BLaER1 (cell line): ENCODE data around the gene ANP32A.

ENCODE experiments used
- H3K27ac ChIP-seq: shearing (Covaris generic); formaldehyde crosslinking; 2 replicates; pipeline ENCODE4 v1.8.1; 2022
- H3K27me3 ChIP-seq: shearing (Covaris generic); formaldehyde crosslinking; 2 replicates; pipeline ENCODE4 v1.8.1; 2022
- H3K36me3 ChIP-seq: shearing (Covaris generic); formaldehyde crosslinking; 2 replicates; pipeline ENCODE4 v1.8.1; 2022
- H3K4me1 ChIP-seq: shearing (Covaris generic); formaldehyde crosslinking; 2 replicates; pipeline ENCODE4 v1.8.1; 2022
- H3K4me2 ChIP-seq: shearing (Covaris generic); formaldehyde crosslinking; 2 replicates; pipeline ENCODE4 v1.8.1; 2022
- H3K4me3 ChIP-seq: shearing (Covaris generic); formaldehyde crosslinking; 2 replicates; pipeline ENCODE4 v1.8.1; 2022
- H3K9ac ChIP-seq: shearing (Covaris generic); formaldehyde crosslinking; 2 replicates; pipeline ENCODE4 v1.8.1; 2022
- H3K9me3 ChIP-seq: shearing (Covaris generic); formaldehyde crosslinking; 2 replicates; pipeline ENCODE4 v1.8.1; 2022
- H4K20me1 ChIP-seq: shearing (Covaris generic); formaldehyde crosslinking; 2 replicates; pipeline ENCODE4 v1.8.1; 2022
- Cebpa-rat ChIP-seq: shearing (Covaris generic); IDR thresholded peaks from 2 replicates; pipeline ENCODE4 v1.8.1; 2022

ANP32A gene

DNA sequence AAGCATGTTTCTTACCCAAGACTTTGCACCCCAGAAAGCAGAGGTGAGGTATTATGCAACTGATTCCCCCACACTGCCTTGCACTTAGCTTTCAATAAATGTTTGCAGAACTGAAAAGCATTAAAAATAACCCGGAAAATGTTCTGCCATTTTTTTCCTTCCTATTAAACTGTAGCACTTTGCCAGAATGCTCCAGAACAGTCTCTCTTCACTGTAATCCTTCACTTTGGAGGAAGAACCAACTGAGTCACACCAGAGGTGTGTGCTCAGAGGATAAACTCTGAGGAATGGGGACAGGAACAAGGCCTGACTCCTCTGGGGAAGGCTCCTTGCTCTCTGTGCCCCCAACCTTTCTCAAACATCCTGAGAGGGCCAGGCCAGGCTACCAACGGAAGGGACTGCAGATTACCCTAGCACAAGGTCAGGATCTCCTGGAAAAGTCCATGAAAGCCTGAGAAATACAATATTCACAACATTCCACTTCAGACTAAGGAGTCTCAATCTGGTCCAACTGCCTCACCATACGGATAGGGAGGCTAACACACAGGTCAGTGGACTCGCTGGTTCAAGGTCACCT lies 19.0 kb downstream of the ANP32A start:
- Histone ChIP-seq H3K4me1 (peaks cover 76% of the 10 kb centered on the region), H3K27me3 (no peaks in the 10 kb centered on the region), H3K9ac (no peak overlapping the region), H3K27ac (peak overlapping the region; percentile 45; the same call in 1 of the 2 replicates), H3K36me3 (peaks cover 68% of the 10 kb centered on the region), H3K4me3 (no peak overlapping the region), H3K4me2 (peak overlapping the region; percentile 31; the same call in 1 of the 2 replicates), H3K9me3 (no peaks in the 10 kb centered on the region), H4K20me1 (peaks cover 100% of the 10 kb centered on the region)
- TF ChIP-seq Cebpa-rat, result no peak

DNA sequence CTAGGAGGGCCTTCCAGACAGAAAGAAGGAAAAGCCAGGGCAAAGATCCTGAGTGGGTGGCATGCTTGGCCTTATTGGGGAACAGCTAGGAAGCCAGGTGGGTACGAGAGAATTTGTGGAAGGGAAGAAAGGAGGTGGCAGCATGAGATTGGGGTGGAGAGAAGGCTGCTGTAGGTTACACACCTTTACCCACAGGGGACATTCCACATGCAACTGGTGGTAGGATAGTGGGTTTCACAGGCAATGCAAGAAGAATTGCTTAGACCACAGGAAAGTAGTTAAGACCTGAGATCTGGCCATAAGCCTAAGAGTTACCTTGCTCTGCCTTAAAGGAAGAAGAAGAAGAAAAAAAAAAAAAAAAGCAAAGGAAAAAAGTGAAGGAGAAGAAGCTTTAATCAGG lies 19.8 kb downstream of the ANP32A start:
- no peak overlapping the region for H3K9ac ChIP-seq
- no peak for TF ChIP-seq Cebpa-rat
- H3K27me3 ChIP-seq, result no peaks in the 10 kb centered on the region
- H3K4me2 ChIP-seq, result peak overlapping the region; percentile 31; the same call in 1 of the 2 replicates
- no peak overlapping the region for H3K4me3 ChIP-seq
- no peaks in the 10 kb centered on the region for H3K9me3 ChIP-seq
- peaks cover 100% of the 10 kb centered on the region for H4K20me1 ChIP-seq
- H3K4me1 ChIP-seq, result peaks cover 76% of the 10 kb centered on the region
- no peak overlapping the region for H3K27ac ChIP-seq
- peaks cover 66% of the 10 kb centered on the region for H3K36me3 ChIP-seq

DNA sequence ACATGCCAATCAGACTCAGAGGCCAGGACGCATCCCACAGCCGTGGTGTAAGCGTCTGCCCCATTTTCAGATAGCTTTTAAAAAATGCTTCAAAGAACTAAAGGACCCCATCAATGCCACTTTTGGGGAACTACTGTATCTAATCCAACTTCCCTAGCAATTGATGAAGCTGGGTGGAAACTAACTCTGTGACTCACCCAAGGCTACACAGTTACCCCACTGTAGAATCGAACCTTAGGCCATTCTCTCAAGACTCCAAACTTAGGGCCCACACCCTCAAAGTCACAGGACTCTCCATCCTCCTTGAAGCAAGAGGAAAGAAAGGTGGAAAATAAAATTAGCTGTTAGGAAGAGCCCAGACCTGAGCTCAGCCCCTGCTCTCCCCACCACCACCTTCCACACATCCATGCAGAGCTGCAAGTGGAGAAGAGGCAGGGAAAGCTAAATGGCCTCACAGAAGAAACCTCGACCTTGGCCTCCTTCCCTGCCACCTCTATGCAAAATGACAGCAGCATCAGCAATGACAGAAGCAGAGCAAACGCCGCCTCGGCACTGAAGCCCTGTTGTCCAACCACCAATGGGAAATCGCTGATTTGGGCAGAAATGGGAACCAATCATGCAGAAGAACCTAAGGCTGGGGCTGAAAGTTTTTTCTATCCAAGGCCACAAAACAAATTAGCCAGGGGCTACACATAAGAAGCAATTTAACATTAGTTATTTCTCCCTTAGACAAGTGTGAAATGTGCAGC lies 22.2 kb downstream of the ANP32A start:
- peak overlapping the region; percentile 92 for H3K4me2 ChIP-seq
- H3K27ac ChIP-seq, result 0 out of 2 replicates have a peak overlapping the region, but pooled peaks have one; percentile 1
- no peaks in the 10 kb centered on the region for H3K9me3 ChIP-seq
- H3K9ac ChIP-seq, result peak overlapping the region; percentile 47; the same call in 1 of the 2 replicates
- peaks cover 99% of the 10 kb centered on the region for H3K4me1 ChIP-seq
- peaks cover 49% of the 10 kb centered on the region for H3K36me3 ChIP-seq
- H3K27me3 ChIP-seq, result no peaks in the 10 kb centered on the region
- H3K4me3 ChIP-seq, result no peak overlapping the region
- TF ChIP-seq Cebpa-rat, result no peak
- H4K20me1 ChIP-seq, result peaks cover 100% of the 10 kb centered on the region

DNA sequence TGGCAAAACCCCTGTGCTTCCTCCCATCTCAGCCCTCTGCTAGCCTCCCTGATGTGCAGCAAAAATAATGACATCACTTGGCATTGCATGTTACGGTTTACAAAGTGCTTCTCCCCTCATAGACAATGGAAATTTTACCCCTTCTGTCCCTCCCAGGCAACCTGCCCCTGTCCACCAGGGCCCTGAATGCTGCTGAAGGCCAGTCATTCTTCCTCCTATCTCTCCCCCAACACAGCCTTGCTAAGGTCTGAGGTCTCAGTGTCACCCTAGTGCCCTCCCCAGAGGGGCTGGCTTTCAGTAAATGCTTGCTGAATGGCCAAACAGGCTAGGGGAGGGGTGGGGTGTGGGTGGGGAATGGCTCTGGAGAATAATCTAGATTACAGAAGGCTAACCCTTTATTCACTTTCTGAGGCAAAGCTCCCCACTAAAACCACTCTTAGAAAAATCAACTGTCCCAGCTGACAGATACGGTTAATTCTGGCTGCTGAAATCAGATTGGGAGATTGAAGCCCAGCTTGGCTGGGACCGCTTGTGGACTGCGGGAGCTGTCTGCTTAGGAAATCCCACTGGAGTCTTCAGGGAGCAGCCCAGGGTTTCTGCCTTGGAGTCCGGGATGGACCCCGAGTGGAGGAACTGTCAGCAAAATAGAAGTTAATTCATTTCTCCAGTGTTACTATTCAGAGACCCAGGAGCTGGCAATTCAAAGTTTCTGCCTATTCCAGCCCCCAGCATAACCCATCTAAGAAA lies 22.9 kb downstream of the ANP32A start:
- Histone ChIP-seq H3K27ac (0 out of 2 replicates have a peak overlapping the region, but pooled peaks have one; percentile 1), H3K4me2 (peak overlapping the region; percentile 92), H4K20me1 (peaks cover 100% of the 10 kb centered on the region), H3K4me3 (no peak overlapping the region), H3K9me3 (no peaks in the 10 kb centered on the region), H3K36me3 (peaks cover 49% of the 10 kb centered on the region), H3K4me1 (peaks cover 100% of the 10 kb centered on the region), H3K9ac (peak overlapping the region; percentile 47; the same call in 1 of the 2 replicates), H3K27me3 (no peaks in the 10 kb centered on the region)
- TF ChIP-seq Cebpa-rat, result no peak

DNA sequence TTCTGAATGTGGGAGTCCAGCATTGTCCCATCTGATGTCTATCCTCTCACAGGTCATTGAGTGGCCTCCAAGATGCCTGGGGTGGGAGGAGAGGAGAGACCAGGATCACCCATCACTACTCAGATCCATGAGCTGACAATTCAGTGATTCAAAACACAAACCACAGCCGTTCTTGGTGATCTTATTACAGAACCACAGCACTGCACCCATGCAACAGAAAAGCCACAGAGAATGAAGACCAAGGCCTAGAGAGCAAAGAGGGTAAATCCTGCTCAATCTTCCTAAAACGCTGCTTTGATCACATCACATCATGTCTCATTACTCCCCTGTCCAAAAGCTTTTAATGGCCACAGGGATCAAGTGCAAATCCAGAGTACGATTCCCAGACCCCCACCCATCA lies 23.5 kb downstream of the ANP32A start:
- H3K4me3 ChIP-seq, result no peak overlapping the region
- H3K9me3 ChIP-seq, result no peaks in the 10 kb centered on the region
- peaks cover 46% of the 10 kb centered on the region for H3K36me3 ChIP-seq
- no peak for TF ChIP-seq Cebpa-rat
- H4K20me1 ChIP-seq, result peaks cover 100% of the 10 kb centered on the region
- peak overlapping the region; percentile 3; the same call in 1 of the 2 replicates for H3K27ac ChIP-seq
- H3K4me2 ChIP-seq, result peak overlapping the region; percentile 92
- no peaks in the 10 kb centered on the region for H3K27me3 ChIP-seq
- H3K4me1 ChIP-seq, result peaks cover 100% of the 10 kb centered on the region
- peak overlapping the region; percentile 12; the same call in 1 of the 2 replicates for H3K9ac ChIP-seq

DNA sequence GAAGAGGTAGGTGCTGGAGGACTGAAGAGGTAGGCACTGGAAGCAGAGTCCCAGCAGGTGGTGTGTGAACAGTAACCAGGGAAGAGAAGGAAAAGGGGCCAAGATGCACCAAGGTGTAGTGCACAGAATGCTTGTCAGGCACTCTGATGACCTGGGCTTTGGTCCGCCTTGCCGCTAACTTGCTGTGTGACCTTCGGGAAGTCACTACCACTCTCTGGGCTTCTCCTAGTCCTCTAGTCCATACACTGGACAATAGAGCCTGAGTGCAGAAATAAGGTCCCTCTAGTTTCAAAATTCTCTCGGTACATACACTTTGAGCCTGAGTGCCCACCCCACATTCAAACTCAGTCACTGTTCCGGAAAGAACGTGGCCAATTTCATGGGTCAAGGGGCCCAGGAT lies 24.1 kb downstream of the ANP32A start:
- Histone ChIP-seq H3K4me1 (peaks cover 100% of the 10 kb centered on the region), H3K27ac (0 out of 2 replicates have a peak overlapping the region, but pooled peaks have one; percentile 3), H4K20me1 (peaks cover 100% of the 10 kb centered on the region), H3K4me3 (no peak overlapping the region), H3K9ac (peak overlapping the region; percentile 12; the same call in 1 of the 2 replicates), H3K9me3 (no peaks in the 10 kb centered on the region), H3K36me3 (peaks cover 42% of the 10 kb centered on the region), H3K4me2 (peak overlapping the region; percentile 92), H3K27me3 (no peaks in the 10 kb centered on the region)
- no peak for TF ChIP-seq Cebpa-rat

DNA sequence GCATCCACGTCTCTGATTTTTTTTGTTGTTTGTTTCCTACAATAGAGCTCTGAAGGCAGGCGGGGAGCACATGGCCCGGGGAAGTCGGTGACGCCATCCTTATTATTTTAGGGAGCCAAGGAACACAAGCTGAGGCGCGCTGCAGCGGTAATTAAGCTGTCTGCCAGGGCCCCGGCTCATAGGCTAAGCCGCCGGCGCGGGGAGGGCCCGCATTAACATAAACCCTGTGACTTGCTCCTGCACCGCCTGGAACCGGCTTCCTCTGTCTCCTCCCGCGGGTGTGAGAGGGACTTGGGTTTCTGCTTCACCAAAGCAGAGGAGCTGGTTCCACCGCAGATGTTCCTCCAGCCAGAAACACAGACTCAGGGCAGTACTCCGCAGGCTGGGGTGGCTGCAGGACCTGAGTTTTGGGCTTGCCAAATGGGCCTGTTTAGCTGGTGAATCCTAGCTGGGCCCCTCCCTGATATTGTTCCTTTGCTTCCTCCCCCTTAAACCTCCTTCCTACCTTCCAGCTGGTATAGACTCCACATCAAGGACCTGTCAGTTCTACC lies 25.3 kb downstream of the ANP32A start:
- Histone ChIP-seq H3K27ac (peak overlapping the region; percentile 29), H3K4me2 (peak overlapping the region; percentile 92), H3K27me3 (no peaks in the 10 kb centered on the region), H3K9ac (peak overlapping the region; percentile 68), H3K9me3 (no peaks in the 10 kb centered on the region), H3K4me1 (peaks cover 100% of the 10 kb centered on the region), H4K20me1 (peaks cover 100% of the 10 kb centered on the region), H3K4me3 (no peak overlapping the region), H3K36me3 (peaks cover 32% of the 10 kb centered on the region)
- no peak for TF ChIP-seq Cebpa-rat

DNA sequence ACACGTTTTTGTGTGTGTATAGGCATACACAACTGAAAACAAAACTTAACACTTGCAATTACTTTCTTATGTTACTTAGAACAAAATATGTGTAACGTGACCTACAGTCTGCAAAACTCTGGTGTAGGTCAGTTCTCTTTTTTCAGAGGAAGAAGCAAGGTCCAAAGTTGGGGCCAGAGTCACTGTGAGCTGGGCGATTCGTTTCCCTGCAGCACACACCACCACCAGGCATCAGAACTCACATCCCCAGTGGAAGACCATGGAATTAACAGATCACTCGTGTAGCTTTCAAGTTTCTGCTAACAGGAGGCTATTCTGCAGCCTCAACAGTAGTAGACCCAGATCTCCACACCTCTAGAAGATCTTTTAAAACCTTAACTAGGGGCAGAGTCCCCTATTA lies 25.8 kb downstream of the ANP32A start:
- Histone ChIP-seq H3K4me1 (peaks cover 100% of the 10 kb centered on the region), H3K36me3 (peaks cover 32% of the 10 kb centered on the region), H3K27me3 (no peaks in the 10 kb centered on the region), H3K4me3 (no peak overlapping the region), H3K27ac (peak overlapping the region; percentile 29), H4K20me1 (peaks cover 100% of the 10 kb centered on the region), H3K9ac (no peak overlapping the region; the same call in 1 of the 2 replicates), H3K4me2 (peak overlapping the region; percentile 92), H3K9me3 (no peaks in the 10 kb centered on the region)
- TF ChIP-seq Cebpa-rat, result no peak

DNA sequence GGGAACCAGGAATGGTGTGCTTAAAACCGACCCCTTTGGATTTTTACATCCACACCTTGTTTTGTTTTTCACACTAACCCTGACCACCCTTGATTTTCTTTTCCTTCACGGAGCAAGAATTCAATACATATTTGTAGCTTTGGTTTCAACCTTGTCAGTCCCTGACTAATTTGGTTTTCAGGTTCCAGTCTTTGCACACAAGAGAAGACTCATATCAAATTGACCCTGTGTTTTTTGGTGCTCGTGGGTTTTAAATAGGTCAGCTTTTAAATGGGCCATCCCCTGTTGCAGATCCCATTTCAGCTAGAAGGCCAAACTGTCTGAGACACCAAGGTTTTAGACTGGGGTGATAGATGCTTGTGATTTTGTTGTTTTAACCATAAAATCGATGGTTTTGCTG lies 26.4 kb downstream of the ANP32A start:
- no peak overlapping the region for H3K4me3 ChIP-seq
- peaks cover 34% of the 10 kb centered on the region for H3K36me3 ChIP-seq
- H3K4me2 ChIP-seq, result peak overlapping the region; percentile 92
- H3K4me1 ChIP-seq, result peaks cover 100% of the 10 kb centered on the region
- no peak for TF ChIP-seq Cebpa-rat
- H3K9me3 ChIP-seq, result no peaks in the 10 kb centered on the region
- H3K27ac ChIP-seq, result peak overlapping the region; percentile 29; the same call in 1 of the 2 replicates
- no peaks in the 10 kb centered on the region for H3K27me3 ChIP-seq
- peaks cover 100% of the 10 kb centered on the region for H4K20me1 ChIP-seq
- H3K9ac ChIP-seq, result no peak overlapping the region; the same call in 1 of the 2 replicates
